NCI-H187 treated with DMSO at 0.1 percent for 48 hours (cell line): ENCODE data around the gene GORASP2.
"Not testable (repeated sequence)": the region's sequence is repeated elsewhere in the genome, so short reads cannot be mapped to it uniquely, and the experiment has no call there.

Experiments used
- DNase-seq: peaks from one replicate; lab custom pipeline; 2025; lab: John Stamatoyannopoulos, UW

Gene GORASP2

DNA sequence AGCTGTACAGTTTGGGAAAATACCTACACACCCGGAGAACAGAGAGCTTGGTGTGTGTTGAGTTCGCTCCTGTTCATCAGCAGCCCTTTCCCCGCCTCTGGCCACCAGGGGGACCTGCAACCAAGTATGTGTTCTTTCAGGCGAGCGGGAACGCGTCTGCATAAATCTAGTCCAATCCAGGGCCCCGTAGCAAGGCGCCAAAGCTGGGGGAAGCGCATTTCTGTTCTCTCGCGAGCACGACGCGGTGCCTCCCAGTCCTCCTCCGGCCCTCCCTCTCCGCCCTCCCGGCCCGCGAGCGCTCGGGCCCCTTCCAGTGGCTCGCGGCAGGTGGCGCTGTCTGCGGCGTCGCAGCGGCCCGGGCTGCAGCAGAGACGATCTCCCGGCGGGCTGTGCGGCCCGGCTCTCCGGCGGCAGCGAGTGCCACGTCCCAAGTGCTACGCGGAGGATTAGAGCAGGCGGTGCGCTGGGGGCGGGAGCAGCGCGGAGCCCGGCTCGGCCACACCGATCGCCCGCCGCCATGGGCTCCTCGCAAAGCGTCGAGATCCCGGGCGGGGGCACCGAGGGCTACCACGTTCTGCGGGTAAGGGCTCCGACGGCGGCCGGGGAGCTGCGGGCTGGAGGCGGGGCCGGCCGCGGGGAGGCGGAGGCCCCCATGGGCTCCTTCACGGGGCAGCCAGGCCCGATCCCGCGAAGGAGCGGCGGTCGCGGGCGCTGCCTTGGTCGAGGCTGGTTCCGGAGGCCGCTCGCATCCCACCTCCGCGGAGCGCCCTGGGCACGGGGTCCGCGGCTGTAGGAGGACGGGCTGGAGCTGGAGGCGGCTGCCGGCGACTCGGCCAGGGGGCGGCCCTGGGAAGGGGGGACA, at the start of gene GORASP2:
Gene GORASP2, plus strand, starts transcription at position 430 of the 862 bp plus-strand sequence. Its CDS starts 88 bp downstream, at position 518.
- peak; percentile 55 for DNase-seq

DNA sequence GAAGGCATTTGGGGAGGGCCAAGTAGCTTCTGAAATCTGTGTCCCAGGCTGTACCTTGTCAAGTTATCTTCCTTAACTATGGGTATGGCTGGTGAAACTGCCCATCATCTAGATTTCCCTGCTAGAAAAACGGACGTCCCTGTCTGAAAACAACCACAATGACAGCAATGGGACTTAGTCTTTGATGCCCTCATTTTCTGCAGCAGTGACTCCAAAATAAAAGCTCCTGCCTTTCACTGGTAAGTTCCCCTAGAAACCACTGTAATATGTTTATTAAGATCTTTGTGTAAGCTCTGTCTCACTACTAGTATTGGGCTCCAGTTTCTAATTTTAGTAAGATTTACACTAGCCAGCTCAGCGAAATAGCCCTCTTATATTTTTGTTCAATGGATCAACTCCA, 47.2 kb upstream of the GORASP2 start:
- DNase-seq, result no peak

DNA sequence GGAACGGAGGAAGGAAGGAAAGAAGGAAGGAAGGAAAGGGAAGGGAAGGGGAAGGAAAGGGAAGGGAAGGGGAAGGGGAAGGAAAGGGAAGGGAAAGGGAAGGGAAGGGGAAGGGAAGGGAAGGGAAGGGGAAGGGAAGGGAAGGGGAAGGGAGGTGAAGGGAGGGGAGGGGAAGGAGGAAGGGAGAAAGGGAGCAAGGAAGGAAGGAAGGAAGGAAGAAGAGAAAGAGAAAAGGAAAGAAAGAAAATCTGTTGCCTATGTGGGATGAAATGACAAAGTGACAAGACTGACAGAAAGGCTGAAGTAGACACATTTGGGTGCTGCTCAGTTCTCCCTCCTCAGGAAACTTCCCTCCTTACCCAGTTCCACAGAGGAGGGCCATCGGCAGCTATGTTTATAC, 46.3 kb upstream of the GORASP2 start:
- no peak for DNase-seq

GRCh38 chr2:170883683-170884082, 45.4 kb upstream of the GORASP2 start:
- DNase-seq, result no peak

GRCh38 chr2:170885130-170885791, 43.8 kb upstream of the GORASP2 start:
- no peak for DNase-seq

DNA sequence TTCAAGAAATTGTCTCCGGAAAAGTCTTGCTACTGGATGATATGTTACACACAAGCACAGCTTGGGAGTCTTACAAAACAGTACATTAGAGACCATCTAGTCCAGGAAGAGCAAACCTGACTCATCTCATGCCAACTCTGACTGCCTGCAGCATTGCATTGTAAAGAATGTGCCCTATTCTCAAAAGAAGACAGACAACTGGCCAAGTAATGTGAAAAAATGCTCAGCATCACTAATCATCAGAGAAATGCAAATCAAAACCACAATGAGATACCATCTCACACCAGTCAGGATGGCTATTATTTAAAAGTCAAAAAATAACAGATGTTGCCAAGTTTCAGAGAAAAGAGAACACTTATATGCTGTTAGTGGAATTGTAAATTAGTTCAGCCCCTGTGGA, 42.7 kb upstream of the GORASP2 start:
- no peak for DNase-seq

DNA sequence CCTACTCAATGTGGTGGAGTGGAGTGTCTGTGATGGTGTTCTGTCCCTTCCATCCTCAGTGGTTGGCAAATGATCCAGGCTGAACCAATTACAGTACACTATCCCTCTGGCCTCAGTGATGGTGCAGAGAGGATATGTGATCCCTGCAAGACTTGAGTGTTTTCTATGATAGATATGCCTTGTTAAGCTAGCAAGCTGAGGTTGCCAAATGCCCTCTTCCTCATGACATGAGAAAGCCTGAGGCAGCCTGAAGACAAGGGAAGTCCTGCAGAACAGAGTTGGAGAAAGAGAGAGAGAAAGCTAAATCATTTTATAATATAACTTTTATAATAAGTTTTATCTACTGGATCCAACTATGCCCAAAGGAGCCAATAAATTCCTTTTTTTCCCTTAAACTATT, 41.6 kb upstream of the GORASP2 start:
- DNase-seq, result no peak

GRCh38 chr2:170887896-170888295, 41.2 kb upstream of the GORASP2 start:
- DNase-seq, result no peak

DNA sequence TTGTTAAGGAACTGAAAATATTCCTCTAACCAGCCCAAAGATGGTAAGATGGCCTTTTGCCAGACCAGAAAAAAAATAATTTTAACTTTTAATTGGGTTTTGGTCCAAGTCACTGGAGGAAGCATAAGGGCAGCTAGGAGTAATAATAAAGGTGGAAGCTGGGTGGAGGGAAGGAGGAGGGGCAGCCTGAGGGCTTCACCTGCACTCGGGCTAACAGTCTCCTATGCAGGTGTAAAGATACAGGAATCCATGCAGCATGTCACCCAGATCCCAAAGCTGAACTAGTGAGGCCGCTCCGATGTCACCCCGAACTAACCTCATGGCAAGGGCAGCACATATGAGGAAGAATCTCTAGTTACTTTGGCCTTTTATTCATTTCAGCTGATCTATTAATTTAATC, 37.2 kb upstream of the GORASP2 start:
- no peak for DNase-seq

DNA sequence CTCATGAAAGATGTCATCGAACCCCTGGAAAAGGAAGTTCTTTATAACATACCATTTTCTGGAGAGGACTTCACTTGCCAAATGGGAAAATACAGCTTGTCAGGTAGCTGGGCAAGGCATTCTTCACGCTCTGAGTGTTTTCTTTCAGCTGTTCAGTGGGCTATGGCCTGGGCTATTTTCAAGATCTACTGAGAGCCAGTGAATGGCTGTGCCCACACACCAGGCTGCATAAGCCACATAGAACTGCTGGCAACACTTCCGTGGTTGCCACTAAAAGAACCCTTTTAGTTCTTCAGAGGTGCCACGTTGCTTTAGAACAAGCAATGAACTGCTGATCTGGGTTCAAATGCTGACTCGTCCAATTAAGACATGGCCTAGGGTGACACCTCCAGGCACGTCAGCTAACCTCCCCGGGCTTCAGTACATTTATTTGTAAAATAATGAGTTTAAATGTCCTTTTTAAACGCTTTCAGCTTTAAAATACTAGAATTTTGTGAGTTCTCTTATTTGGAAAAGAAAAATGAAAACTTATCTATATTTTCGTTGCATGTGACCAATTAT, 36.6 kb upstream of the GORASP2 start:
- no peak for DNase-seq

- no peak for DNase-seq
These were observed 33.9 kb upstream of the GORASP2 start for GRCh38 chr2:170895023-170895757.

- DNase-seq, result no peak
These were observed 32.4 kb upstream of the GORASP2 start for GRCh38 chr2:170896622-170897021.

DNA sequence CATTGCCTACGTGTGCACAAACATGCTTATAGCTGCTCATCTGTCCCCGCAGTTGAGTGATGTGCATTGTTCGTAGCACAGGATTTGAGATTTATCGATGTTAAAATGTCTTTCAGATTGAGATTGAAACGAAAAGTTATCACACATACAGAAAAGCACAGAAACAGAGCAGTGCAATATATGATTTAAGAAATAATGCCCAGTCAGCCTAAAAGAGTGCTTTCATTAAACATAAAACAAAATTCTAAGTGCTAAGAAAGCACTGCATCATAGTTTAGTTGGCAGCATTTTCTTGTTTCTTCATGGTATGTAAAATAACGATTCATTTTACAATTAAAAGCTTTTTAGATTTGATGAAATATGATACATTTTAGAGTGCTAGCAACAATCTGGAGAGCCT, 31.9 kb upstream of the GORASP2 start:
- DNase-seq, result no peak

GRCh38 chr2:170905864-170906263, 23.2 kb upstream of the GORASP2 start:
- DNase-seq, result no peak

DNA sequence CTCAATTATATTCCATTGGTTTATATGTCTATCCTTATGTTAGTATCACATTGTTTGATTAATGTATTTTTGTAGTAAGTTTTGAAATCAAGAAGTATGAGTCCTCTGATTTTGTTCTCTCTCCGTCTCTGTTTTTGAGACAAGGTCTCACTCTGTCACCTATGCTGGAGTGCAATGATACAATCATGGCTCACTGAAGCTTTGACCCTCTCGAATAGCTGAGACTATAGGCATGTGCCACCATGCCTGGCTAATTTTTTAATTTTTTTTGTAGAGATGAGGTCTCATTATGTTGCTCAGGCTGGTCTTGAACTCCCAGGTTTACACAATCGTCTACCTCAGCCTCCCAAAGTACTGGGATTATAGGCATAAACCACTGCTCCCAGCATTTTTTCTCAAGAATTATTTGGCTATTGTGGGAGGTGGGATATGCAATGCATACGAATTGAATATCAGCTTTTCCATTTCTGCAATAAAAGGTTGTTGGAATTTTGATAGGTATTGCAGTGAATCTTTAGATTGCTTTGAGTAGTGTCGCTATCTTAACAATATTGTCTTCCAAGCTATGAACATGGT, 17.7 kb upstream of the GORASP2 start:
- no peak for DNase-seq

DNA sequence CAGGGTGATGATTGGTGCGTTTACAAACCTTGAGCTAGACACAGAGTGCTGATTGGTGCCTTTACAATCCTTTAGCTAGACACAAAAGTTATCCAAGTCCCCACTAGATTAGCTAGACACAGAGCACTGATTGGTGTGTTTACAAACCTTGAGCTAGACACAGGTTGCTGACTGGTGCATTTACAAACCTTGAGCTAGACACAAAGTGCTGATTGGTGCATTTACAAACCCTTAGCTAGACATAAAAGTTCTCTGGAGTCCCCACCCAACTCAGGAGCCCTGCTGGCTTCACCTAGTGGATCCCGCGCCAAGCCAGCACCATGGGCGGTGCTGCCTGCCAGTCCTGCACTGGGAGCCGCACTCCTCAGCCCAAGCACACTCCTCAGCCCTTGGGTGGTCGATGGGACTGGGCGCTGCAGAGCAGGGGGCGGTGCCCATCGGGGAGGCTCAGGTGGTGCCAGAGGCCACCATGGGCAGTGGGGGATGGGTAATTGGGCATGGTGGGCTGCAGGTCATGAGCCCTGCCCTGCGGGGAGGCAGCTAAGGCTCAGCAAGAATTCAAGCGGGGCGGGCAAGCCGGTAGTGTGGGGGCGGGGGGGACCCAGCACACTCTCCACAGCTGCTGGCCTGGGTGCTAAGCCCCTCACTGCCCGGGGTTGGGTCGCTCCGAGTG, 13.9 kb upstream of the GORASP2 start:
- not testable (repeated sequence) for DNase-seq

GRCh38 chr2:170917219-170917913, 11.7 kb upstream of the GORASP2 start:
- DNase-seq, result no peak

GRCh38 chr2:170917957-170918356, 11.1 kb upstream of the GORASP2 start:
- DNase-seq, result no peak

DNA sequence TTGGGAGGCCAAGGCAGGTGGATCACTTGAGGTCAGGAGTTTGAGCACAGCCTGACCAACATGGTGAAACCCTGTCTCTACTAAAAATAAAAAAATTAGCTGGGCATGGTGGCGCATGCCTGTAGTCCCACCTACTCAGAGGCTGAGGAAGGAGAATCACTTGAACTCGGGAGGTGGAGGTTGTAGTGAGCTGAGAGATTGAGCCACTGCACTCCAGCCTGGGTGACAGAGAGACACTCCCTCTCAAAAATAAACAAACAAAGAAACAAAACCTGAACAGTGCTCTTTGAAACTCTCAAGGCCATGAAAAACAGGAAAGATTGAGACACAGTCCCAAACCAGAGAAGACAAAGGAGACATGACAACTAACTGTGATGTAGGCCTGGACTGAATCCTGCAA, 7.2 kb upstream of the GORASP2 start:
- not testable (repeated sequence) for DNase-seq

GRCh38 chr2:170922634-170923494, 6.2 kb upstream of the GORASP2 start:
- no peak for DNase-seq
